BJ (cell line): ENCODE results near the gene B3GNT9. TPM values are rescaled to one million over a fixed set of nuclear protein-coding genes. Genes with fewer than 3 reads are reported as not detected.

Experiments used
- CTCF ChIA-PET: fragments of 350-600 bp; formaldehyde crosslinking; extraction: SDS; loops from one replicate; lab custom pipeline; 2021; ENCODE audit warnings: antibody characterized with exemption, inconsistent platforms; lab: Yijun Ruan, JAX
- POLR2A ChIA-PET: fragments of 300-600 bp; sonication (Branson Sonifier 250); formaldehyde crosslinking; extraction: SDS; loops from one replicate; lab custom pipeline; 2021; ENCODE audit warnings: antibody characterized with exemption; lab: Charles Lee
- DNase-seq: peaks from one replicate; pipeline ENCODE4 v3.0.0-alpha.2; 2011; ENCODE audit warnings: low read depth
- H3K27me3 ChIP-seq: 2 replicates; pipeline ENCODE4 v1.6.0; 2011; ENCODE audit warnings: low read length; ENCODE audit not compliant: control insufficient read depth, insufficient read depth
- H3K36me3 ChIP-seq: 2 replicates; pipeline ENCODE4 v1.5.1; 2011; ENCODE audit warnings: low read length; ENCODE audit not compliant: control insufficient read depth, insufficient read depth
- H3K4me3 ChIP-seq: 2 replicates; pipeline ENCODE4 v1.5.1; 2011; ENCODE audit warnings: low read depth, mild to moderate bottlenecking, control low read depth, low read length
- CTCF ChIP-seq: IDR thresholded peaks from 2 replicates; pipeline ENCODE4 v1.5.1; 2011; ENCODE audit warnings: low read depth, mild to moderate bottlenecking, control low read depth, inconsistent platforms, low read length, moderate library complexity; ENCODE audit not compliant: insufficient read depth
- polyA plus RNA-seq: library from polyadenylated mRNA; depleted of rRNA; stranded (reverse); fragments of >200 nt; gene quantifications from 2 replicates; pipeline ENCODE4 v1.2.3, GENCODE V29; 2011

The B3GNT9 gene
- polyA plus RNA-seq, 1 experiment: 34.9 TPM

DNA sequence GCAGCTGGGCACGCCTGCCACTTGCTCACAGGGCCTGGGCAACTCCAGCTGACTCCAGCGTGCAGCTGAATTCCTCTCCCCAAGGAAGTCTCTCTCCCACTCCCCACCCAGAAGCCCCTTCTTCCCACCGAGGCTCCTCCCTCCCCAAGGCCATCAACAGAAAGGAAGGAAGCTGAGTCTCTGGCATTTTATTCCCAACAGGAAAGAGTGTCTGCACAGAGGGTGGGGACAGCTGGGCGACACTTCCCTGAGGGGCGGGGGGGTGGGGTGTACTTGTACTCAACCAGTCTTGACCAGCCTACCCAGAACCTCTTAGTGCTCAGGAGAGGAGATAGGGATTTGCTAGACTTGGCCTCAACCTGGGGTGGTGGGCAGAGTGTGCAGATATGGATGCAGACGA, 39.2 kb upstream of the B3GNT9 start, which contains the start of gene EXOC3L1:
TSS of gene EXOC3L1 (minus strand) at position 96 of the 400 bp plus-strand sequence. CDS start 460 bp downstream, outside the sequence.
- no peak for TF ChIP-seq CTCF
- CTCF ChIA-PET: interaction anchor here (1.0 to 1.6 kb wide), 4 partner anchors 29 to 236 kb away, joined by 3 to 4 read pairs (median 4); no protein-coding TSS in a partner anchor
- POLR2A ChIA-PET: no interaction called here

DNA sequence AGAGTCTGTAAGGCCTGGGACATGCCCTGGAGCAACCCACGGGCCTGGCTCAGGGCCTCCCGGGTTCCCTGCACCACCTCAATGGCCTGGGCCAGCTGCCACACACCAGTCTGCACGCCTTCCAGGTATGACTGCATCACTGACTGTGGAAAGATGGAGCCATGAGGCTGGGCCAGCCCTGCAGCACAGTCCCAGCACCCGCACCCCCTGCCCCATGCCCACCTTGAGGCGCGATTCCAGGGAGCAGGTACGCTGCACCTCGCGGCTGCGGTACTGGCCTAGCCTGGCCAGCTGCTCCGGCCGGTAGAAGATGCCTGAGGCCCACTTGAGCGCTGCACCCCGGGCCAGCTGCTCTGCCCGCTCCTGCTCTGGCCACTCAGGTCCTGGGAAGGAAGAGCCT, 38.0 kb upstream of the B3GNT9 start:
- ChIA-PET POLR2A (no interaction called here), CTCF (interaction anchor here (2.1 to 2.6 kb wide), 2 partner anchors 9 to 34 kb away, joined by 7 to 9 read pairs; partner anchors contain the start of gene ELMO3)
- H3K36me3 ChIP-seq: no peaks in the 10 kb centered on the region
- no peaks in the 10 kb centered on the region for H3K27me3 ChIP-seq
- DNase-seq: no peak
- H3K4me3 ChIP-seq: no peak overlapping the region
- TF ChIP-seq CTCF: no peak

More for the DNA sequence above, 39.2 kb upstream of the B3GNT9 start, which contains the start of gene EXOC3L1:
- no peak for DNase-seq
- H3K4me3 ChIP-seq: no peak within 1 kb of the TSS
- peaks cover 4% of the 10 kb centered on the region; the same call in 1 of the 2 replicates for H3K36me3 ChIP-seq
- H3K27me3 ChIP-seq: no peaks in the 10 kb centered on the region

DNA sequence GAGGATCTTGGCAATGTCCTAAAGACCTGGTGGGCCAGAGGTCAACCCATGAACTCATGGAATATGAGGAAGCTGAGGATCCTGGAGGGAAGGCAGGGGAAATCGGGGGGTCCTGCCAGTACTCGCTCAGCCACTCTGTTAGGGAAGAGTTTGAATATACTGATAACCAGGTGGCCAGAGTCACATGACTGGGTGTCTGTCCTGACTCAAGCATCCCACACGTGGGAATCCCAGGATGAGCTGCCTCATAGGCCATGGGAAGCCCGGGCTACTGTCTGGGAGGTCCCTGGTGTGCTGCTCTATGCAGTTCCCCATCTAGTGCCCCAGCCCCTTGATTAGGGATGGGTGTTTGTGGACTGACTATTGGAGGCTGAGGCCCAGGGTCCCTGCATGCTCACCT, 37.5 kb upstream of the B3GNT9 start:
- no peak overlapping the region for H3K4me3 ChIP-seq
- no peak for TF ChIP-seq CTCF
- ChIA-PET CTCF (interaction anchor here (1.7 to 2.6 kb wide), 3 partner anchors 9 to 33 kb away, joined by 6 to 9 read pairs (median 7); partner anchors contain the start of gene ELMO3), POLR2A (no interaction called here)
- H3K27me3 ChIP-seq: no peaks in the 10 kb centered on the region
- no peaks in the 10 kb centered on the region for H3K36me3 ChIP-seq
- DNase-seq: no peak

DNA sequence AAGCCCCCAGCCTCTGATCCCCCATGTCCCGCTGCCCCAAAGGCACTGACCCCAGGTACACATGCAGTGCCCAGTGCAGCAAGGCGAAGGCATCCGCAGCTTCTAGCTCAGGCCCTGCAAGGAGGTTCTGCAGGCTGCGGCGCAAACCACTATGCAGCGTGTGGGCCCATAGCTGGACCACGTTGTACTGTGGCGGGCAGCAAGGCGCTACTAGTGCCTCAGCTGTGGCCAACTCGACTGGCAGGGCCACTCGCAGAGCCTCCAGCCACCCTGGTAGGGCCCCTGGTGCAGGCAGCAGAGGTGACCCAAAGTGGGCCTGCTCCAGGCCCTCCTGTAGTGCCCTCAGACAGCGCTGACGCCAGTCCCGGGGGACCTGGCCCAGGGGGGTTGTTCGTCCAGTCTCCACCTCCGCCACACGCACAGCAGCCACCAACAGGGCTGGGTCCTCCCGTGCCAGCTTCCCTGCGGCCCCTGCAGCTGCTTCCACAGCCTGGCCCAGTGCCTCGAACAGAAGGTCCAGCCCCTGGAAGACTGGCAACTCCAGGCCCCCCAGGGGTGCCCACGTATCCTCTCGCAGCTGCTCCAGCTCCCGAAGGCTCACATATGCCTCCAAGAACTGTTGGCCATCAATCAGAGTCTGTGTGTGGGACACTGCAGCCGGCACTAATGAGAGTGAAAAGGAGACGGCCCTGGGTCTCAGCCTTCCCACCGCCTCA, 36.5 kb upstream of the B3GNT9 start:
- POLR2A ChIA-PET: no interaction called here
- DNase-seq: no peak
- Histone ChIP-seq H3K27me3 (no peaks in the 10 kb centered on the region), H3K4me3 (no peak overlapping the region), H3K36me3 (no peaks in the 10 kb centered on the region)
- no peak for TF ChIP-seq CTCF
- CTCF ChIA-PET: interaction anchor here (1.1 to 2.6 kb wide), 7 partner anchors 10 to 292 kb away, joined by 3 to 17 read pairs (median 6); partner anchors contain the start of gene ELMO3

GRCh38 chr16:67186550-67186950, 35.8 kb upstream of the B3GNT9 start:
- no peak for DNase-seq
- POLR2A ChIA-PET: no interaction called here
- TF ChIP-seq CTCF: no peak
- H3K36me3 ChIP-seq: no peaks in the 10 kb centered on the region
- no peaks in the 10 kb centered on the region for H3K27me3 ChIP-seq
- H3K4me3 ChIP-seq: no peak overlapping the region
- CTCF ChIA-PET: interaction anchor here (1.1 to 3.1 kb wide), 10 partner anchors 11 to 291 kb away, joined by 3 to 17 read pairs (median 6); partner anchors contain the start of genes CES4A and ELMO3
